OCI-LY1 (cell line): ENCODE results near the gene VSIG8.

Experiments
- H2AFZ ChIP-seq: fragments of 200-600 bp; sonication (generic), shearing (Covaris generic); 2 replicates; pipeline ENCODE4 v1.6.0; 2014; ENCODE audit warnings: antibody characterized with exemption, mild to moderate bottlenecking, low read length
- H3F3A ChIP-seq: fragments of 200-600 bp; sonication (generic), shearing (Covaris generic); 2 replicates; pipeline ENCODE4 v1.6.0; 2014; ENCODE audit warnings: mild to moderate bottlenecking, antibody characterized with exemption, low read length, moderate library complexity; ENCODE audit not compliant: insufficient read depth
- H3K27ac ChIP-seq: fragments of 200-600 bp; sonication (generic); 2 replicates; pipeline ENCODE4 v1.5.1; 2014; ENCODE audit warnings: low read length, mixed run types, mild to moderate bottlenecking, low read depth; ENCODE audit not compliant: poor library complexity, severe bottlenecking
- H3K27me3 ChIP-seq: fragments of 200-600 bp; sonication (generic); 2 replicates; pipeline ENCODE4 v1.6.0; 2014; ENCODE audit warnings: antibody characterized with exemption, mild to moderate bottlenecking, low read length, moderate library complexity; ENCODE audit not compliant: insufficient read depth
- H3K36me3 ChIP-seq: fragments of 200-600 bp; sonication (generic); 2 replicates; pipeline ENCODE4 v1.6.1; 2014; ENCODE audit warnings: mild to moderate bottlenecking, antibody characterized with exemption, low read length, moderate library complexity, mixed read lengths; ENCODE audit not compliant: insufficient read depth
- H3K4me1 ChIP-seq: fragments of 200-600 bp; sonication (generic); 2 replicates; pipeline ENCODE4 v1.5.1; 2014; ENCODE audit warnings: mild to moderate bottlenecking, low read length, moderate library complexity; ENCODE audit not compliant: insufficient read depth, severe bottlenecking
- H3K4me2 ChIP-seq: fragments of 200-600 bp; sonication (generic), shearing (Covaris generic); 2 replicates; pipeline ENCODE4 v1.6.1; 2014; ENCODE audit warnings: low read length
- H3K4me3 ChIP-seq: fragments of 200-600 bp; sonication (generic); 2 replicates; pipeline ENCODE4 v1.5.1; 2014; ENCODE audit warnings: low read length, low read depth, mild to moderate bottlenecking, mixed read lengths; ENCODE audit not compliant: poor library complexity, severe bottlenecking
- H3K79me2 ChIP-seq: fragments of 200-600 bp; shearing (Covaris generic); 2 replicates; pipeline ENCODE4 v1.6.1; 2016; ENCODE audit warnings: mixed run types, low read length, mixed read lengths; ENCODE audit not compliant: insufficient read depth
- H3K9ac ChIP-seq: fragments of 200-600 bp; sonication (generic), shearing (Covaris generic); 2 replicates; pipeline ENCODE4 v1.6.1; 2014; ENCODE audit warnings: mild to moderate bottlenecking, low read length, mixed read lengths
- H3K9me2 ChIP-seq: fragments of 200-600 bp; sonication (generic), shearing (Covaris generic); 2 replicates; pipeline ENCODE4 v1.6.1; 2014; ENCODE audit warnings: low read depth, mild to moderate bottlenecking, low read length, mixed read lengths
- H3K9me3 ChIP-seq: fragments of 200-600 bp; shearing (Covaris generic); 2 replicates; pipeline ENCODE4 v1.6.1; 2014; ENCODE audit warnings: low read length, mixed read lengths
- H4K20me1 ChIP-seq: fragments of 200-600 bp; sonication (generic), shearing (Covaris generic); 2 replicates; pipeline ENCODE4 v1.6.0; 2016; ENCODE audit warnings: mild to moderate bottlenecking, low read length; ENCODE audit not compliant: insufficient read depth
- EZH2 ChIP-seq: fragments of 200-600 bp; sonication (generic), shearing (Covaris generic); IDR thresholded peaks from 2 replicates; pipeline ENCODE4 v1.8.0; 2017; ENCODE audit warnings: borderline replicate concordance, mixed run types, mild to moderate bottlenecking, antibody characterized with exemption, low read length, moderate library complexity, mixed read lengths
- TF ChIP-seq, protein P1 (sequence below): fragments of 200-600 bp; sonication (generic), shearing (Covaris generic); IDR thresholded peaks from 2 replicates; pipeline ENCODE4 v1.5.1; 2017; ENCODE audit warnings: mild to moderate bottlenecking, antibody characterized with exemption, low read length, moderate library complexity, mixed read lengths

VSIG8 gene

DNA sequence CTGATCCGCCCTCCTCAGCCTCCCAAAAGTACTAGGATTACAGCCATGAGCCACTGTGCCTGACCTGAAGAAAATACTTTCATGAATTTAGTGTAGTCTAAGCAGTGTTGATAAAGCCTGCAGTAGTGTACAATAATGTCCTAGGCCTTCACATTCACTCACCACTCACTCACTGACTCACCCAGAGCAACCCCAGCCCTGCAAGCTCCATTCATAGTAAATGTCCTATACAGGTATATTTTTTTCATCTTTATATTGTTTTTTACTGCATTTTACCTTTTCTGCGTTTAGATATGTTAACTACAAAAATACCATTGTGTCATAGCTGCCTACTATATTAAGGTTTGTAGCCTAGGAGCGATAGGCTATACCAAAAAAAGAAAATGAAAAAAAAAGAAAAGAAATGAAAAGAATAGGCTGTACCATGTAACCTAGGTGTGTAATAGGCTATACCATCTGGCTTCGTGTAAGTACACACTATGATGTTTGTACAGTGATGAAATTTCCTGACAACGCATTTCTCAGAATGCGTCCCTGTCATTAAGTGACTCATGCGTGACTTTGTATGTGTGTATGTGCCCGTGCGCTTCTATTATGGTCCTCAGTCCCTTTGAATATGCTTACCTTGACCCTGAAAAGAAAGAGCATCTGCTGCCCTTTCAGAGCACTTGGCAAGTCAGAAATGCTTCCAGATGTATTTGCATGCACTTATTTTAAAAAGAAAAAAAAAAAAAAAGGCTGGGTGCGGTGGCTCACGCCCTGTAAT, 45.0 kb downstream of the VSIG8 start:
- Histone ChIP-seq H3K36me3 (no peaks in the 10 kb centered on the region), H3K27me3 (no peaks in the 10 kb centered on the region; the same call in 1 of the 2 replicates), H3K4me1 (no peaks in the 10 kb centered on the region), H3K79me2 (no peaks in the 10 kb centered on the region), H4K20me1 (no peaks in the 10 kb centered on the region), H3K4me2 (no peak overlapping the region), H2AFZ (no peak overlapping the region), H3K27ac (no peak overlapping the region), H3K9ac (no peak overlapping the region), H3K9me2 (no peaks in the 10 kb centered on the region), H3K9me3 (no peaks in the 10 kb centered on the region), H3K4me3 (no peak overlapping the region), H3F3A (no peaks in the 10 kb centered on the region)
- TF ChIP-seq EZH2, result no peak
- TF ChIP-seq, protein P1, sequence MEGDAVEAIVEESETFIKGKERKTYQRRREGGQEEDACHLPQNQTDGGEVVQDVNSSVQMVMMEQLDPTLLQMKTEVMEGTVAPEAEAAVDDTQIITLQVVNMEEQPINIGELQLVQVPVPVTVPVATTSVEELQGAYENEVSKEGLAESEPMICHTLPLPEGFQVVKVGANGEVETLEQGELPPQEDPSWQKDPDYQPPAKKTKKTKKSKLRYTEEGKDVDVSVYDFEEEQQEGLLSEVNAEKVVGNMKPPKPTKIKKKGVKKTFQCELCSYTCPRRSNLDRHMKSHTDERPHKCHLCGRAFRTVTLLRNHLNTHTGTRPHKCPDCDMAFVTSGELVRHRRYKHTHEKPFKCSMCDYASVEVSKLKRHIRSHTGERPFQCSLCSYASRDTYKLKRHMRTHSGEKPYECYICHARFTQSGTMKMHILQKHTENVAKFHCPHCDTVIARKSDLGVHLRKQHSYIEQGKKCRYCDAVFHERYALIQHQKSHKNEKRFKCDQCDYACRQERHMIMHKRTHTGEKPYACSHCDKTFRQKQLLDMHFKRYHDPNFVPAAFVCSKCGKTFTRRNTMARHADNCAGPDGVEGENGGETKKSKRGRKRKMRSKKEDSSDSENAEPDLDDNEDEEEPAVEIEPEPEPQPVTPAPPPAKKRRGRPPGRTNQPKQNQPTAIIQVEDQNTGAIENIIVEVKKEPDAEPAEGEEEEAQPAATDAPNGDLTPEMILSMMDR, result no peak

GRCh38 chr1:159815926-159816325, 46.5 kb downstream of the VSIG8 start:
- H3K36me3 ChIP-seq, result no peaks in the 10 kb centered on the region
- no peaks in the 10 kb centered on the region for H3F3A ChIP-seq
- no peaks in the 10 kb centered on the region; the same call in 1 of the 2 replicates for H3K27me3 ChIP-seq
- H3K4me3 ChIP-seq, result no peak overlapping the region
- no peak overlapping the region for H3K9ac ChIP-seq
- H3K9me3 ChIP-seq, result no peaks in the 10 kb centered on the region
- no peaks in the 10 kb centered on the region for H3K9me2 ChIP-seq
- no peaks in the 10 kb centered on the region for H3K4me1 ChIP-seq
- H4K20me1 ChIP-seq, result no peaks in the 10 kb centered on the region
- no peak for TF ChIP-seq EZH2
- TF ChIP-seq, protein P1, result no peak
- no peak overlapping the region for H3K4me2 ChIP-seq
- no peak overlapping the region for H2AFZ ChIP-seq
- H3K79me2 ChIP-seq, result no peaks in the 10 kb centered on the region
- no peak overlapping the region for H3K27ac ChIP-seq

DNA sequence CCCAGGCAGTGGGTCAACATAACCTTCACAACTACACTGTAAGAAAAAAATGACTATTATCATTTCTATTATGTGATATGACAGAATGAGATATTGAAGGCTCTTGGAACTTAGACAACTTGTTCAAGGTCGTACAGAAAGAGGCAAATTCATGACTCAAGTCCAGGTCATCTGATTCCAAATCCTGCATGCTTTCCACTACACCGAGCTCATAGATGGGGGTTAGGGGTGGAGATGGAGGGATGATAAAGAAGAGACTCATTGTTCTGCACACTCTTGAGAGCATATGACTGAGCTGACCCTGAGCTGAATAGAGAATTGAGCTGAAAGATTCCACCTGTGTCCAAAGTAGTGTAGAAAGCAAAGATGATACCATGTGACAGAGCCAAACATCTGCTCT, 57.5 kb downstream of the VSIG8 start:
- Histone ChIP-seq H3K4me2 (no peak overlapping the region), H3K9ac (no peak overlapping the region), H3K4me3 (no peak overlapping the region), H2AFZ (no peak overlapping the region), H3K9me2 (no peaks in the 10 kb centered on the region), H3K27ac (no peak overlapping the region), H3K4me1 (no peaks in the 10 kb centered on the region), H3F3A (no peaks in the 10 kb centered on the region), H3K9me3 (no peaks in the 10 kb centered on the region), H4K20me1 (no peaks in the 10 kb centered on the region), H3K27me3 (no peaks in the 10 kb centered on the region), H3K36me3 (no peaks in the 10 kb centered on the region), H3K79me2 (no peaks in the 10 kb centered on the region)
- TF ChIP-seq, protein P1, result no peak
- no peak for TF ChIP-seq EZH2
